A549 (cell line): ENCODE measurements around the gene NOTCH3. TPM values are rescaled to one million over a fixed set of nuclear protein-coding genes. Genes with fewer than 3 reads are reported as not detected.
A peak's percentile ranks its signal among the peaks of the same experiment; 100 is the strongest.

Experiments used
- ATAC-seq, 2 experiments: fragments of 200-7000 bp in 1 of 2; fragments of >200 bp in 1 of 2; cut with Nextera tagmentation in 1 of 2; cut with Tn5 transposase in 1 of 2; 3 replicates each; pipeline versions ENCODE4 v1.8.0 to v1.9.1; 2018 to 2020; ENCODE audit warnings: mild to moderate bottlenecking in 1 of 2, moderate library complexity in 1 of 2
- CTCF ChIA-PET: fragments of 300-600 bp; sonication (Branson Sonifier 250); formaldehyde crosslinking; extraction: SDS; loops from one replicate; lab custom pipeline; 2021; ENCODE audit warnings: antibody characterized with exemption, inconsistent platforms; lab: Yijun Ruan, JAX
- POLR2A ChIA-PET: fragments of 350-600 bp; formaldehyde crosslinking; extraction: SDS; loops from one replicate; lab custom pipeline; 2021; ENCODE audit warnings: antibody characterized with exemption, inconsistent platforms; lab: Yijun Ruan, JAX
- DNase-seq, 2 experiments: peaks; one replicate each; pipeline versions ENCODE4 v3.0.0 to v3.0.0-alpha.2; 2011 to 2016; ENCODE audit warnings: low read depth in 1 of 2, low spot score in 1 of 2
- FAIRE-seq: peaks from 2 replicates; lab custom pipeline; 2011; peaks lifted over from hg19 to GRCh38; lab: Jason Lieb, UNC
- H3K27ac ChIP-seq, 2 experiments: fragments of >200 bp; sonication (Bioruptor Twin); formaldehyde crosslinking; 3 replicates each; pipeline ENCODE4 v1.5.1; 2016 to 2017
- H3K4me1 ChIP-seq: fragments of >200 bp; sonication (Bioruptor Twin); formaldehyde crosslinking; 3 replicates; pipeline ENCODE4 v1.6.1; 2016
- H3K4me2 ChIP-seq: fragments of >200 bp; sonication (Bioruptor Twin); formaldehyde crosslinking; 3 replicates; pipeline ENCODE4 v1.6.1; 2016
- H3K4me3 ChIP-seq: fragments of >200 bp; sonication (Bioruptor Twin); formaldehyde crosslinking; 3 replicates; pipeline ENCODE4 v1.5.1; 2016
- H3K9me3 ChIP-seq: fragments of >200 bp; sonication (Bioruptor Twin); formaldehyde crosslinking; 3 replicates; pipeline ENCODE4 v1.6.1; 2016
- CBX2 ChIP-seq: fragments of 200-600 bp; sonication (generic); IDR thresholded peaks from 2 replicates; pipeline ENCODE4 v1.6.1; 2016; ENCODE audit warnings: low read depth, mild to moderate bottlenecking, borderline replicate concordance
- CBX8 ChIP-seq: fragments of 200-600 bp; sonication (generic); IDR thresholded peaks from 2 replicates; pipeline ENCODE4 v1.6.1; 2016
- CHD2 ChIP-seq: fragments of 150-350 bp; IDR thresholded peaks from 2 replicates; pipeline ENCODE4 v1.6.1; 2014; ENCODE audit warnings: low read length; ENCODE audit not compliant: partially characterized antibody
- CHD4 ChIP-seq: fragments of 200-600 bp; sonication (generic); IDR thresholded peaks from 2 replicates; pipeline ENCODE4 v1.6.1; 2016; ENCODE audit warnings: antibody characterized with exemption, mild to moderate bottlenecking, borderline replicate concordance
- EHMT2 ChIP-seq: fragments of 200-600 bp; sonication (generic); IDR thresholded peaks from 2 replicates; pipeline ENCODE4 v1.6.1; 2016; ENCODE audit warnings: antibody characterized with exemption, low read depth, mild to moderate bottlenecking, moderate library complexity
- EP300 ChIP-seq, 2 experiments: fragments of >200 bp; sonication (Bioruptor Twin); formaldehyde crosslinking; IDR thresholded peaks; 2 replicates in 1 of 2; 3 replicates in 1 of 2; pipeline ENCODE4 v1.6.1; 2016 to 2017
- ESRRA ChIP-seq: fragments of 150-350 bp; IDR thresholded peaks from 2 replicates; pipeline ENCODE4 v1.6.1; 2014; ENCODE audit warnings: mild to moderate bottlenecking, low read length, borderline replicate concordance
- FOSL2 ChIP-seq, 2 experiments: fragments of 450-650 bp in 1 of 2; fragments of >200 bp in 1 of 2; sonication (Bioruptor Twin) in 1 of 2; formaldehyde crosslinking; IDR thresholded peaks; 2 replicates each; pipeline versions ENCODE4 v1.5.0 to v1.6.1; 2016 to 2020; ENCODE audit warnings: mild to moderate bottlenecking in 1 of 2, moderate library complexity in 1 of 2
- HOXA7 ChIP-seq: fragments of 250-450 bp; sonication (Bioruptor Pico); IDR thresholded peaks from 2 replicates; pipeline ENCODE4 v1.5.0; 2020; ENCODE audit warnings: mild to moderate bottlenecking, moderate library complexity
- HOXB13 ChIP-seq: fragments of 250-450 bp; sonication (Bioruptor Pico); IDR thresholded peaks from 2 replicates; pipeline ENCODE4 v1.5.0; 2020; ENCODE audit warnings: low read depth, mild to moderate bottlenecking, moderate library complexity
- JUNB ChIP-seq: fragments of >200 bp; sonication (Bioruptor Twin); formaldehyde crosslinking; IDR thresholded peaks from 2 replicates; pipeline ENCODE4 v1.6.1; 2016
- NR3C1 ChIP-seq: fragments of >200 bp; sonication (Bioruptor Twin); formaldehyde crosslinking; IDR thresholded peaks from 3 replicates; pipeline ENCODE4 v1.6.1; 2017
- RFX5 ChIP-seq: fragments of 450-650 bp; IDR thresholded peaks from 2 replicates; pipeline ENCODE4 v1.7.1; 2014; ENCODE audit warnings: antibody characterized with exemption, mild to moderate bottlenecking, moderate library complexity
- RNF2 ChIP-seq: fragments of 200-600 bp; sonication (generic); IDR thresholded peaks from 2 replicates; pipeline ENCODE4 v1.6.1; 2016; ENCODE audit warnings: low read depth, mild to moderate bottlenecking, antibody characterized with exemption, moderate library complexity, borderline replicate concordance
- SREBF2 ChIP-seq: fragments of 450-650 bp; IDR thresholded peaks from 2 replicates; pipeline ENCODE4 v1.6.1; 2014; ENCODE audit warnings: mild to moderate bottlenecking, moderate library complexity
- ZFP36 ChIP-seq: fragments of 450-650 bp; IDR thresholded peaks from 2 replicates; pipeline ENCODE4 v1.6.1; 2014; ENCODE audit warnings: borderline replicate concordance; ENCODE audit not compliant: partially characterized antibody
- WGBS: methylation state at CpG from one replicate; pipeline ENCODE4 v1.1.6; 2017; ENCODE audit errors: missing lambda C conversion rate; 5-methylcytosine and 5-hydroxymethylcytosine counted together
- polyA plus RNA-seq, 4 experiments: library from polyadenylated mRNA; depleted of rRNA in 3 of 4; stranded (reverse); fragments of >200 nt; fragmentation: RNase III in 1 of 4; extraction: RNeasy Plus Mini Kit Qiagen cat#74134 plus additional on column Dnase treatment in 1 of 4; gene quantifications; 2 replicates in 3 of 4; 3 replicates in 1 of 4; pipeline ENCODE4 v1.2.3, GENCODE V29; 2011 to 2017
- TF ChIP-seq, protein P1 (sequence below): fragments of 150-350 bp; IDR thresholded peaks from 2 replicates; pipeline ENCODE4 v1.6.1; 2014; ENCODE audit warnings: low read depth, mild to moderate bottlenecking, low read length
- TF ChIP-seq, protein P2 (sequence below): fragments of >200 bp; sonication (Bioruptor Twin); formaldehyde crosslinking; IDR thresholded peaks from 3 replicates; pipeline ENCODE4 v1.6.1; 2016
- TF ChIP-seq, protein P3 (sequence below): IDR thresholded peaks from 2 replicates; pipeline ENCODE4 v1.6.1; 2012

NOTCH3 gene
- polyA plus RNA-seq, 2 of the 4 experiments (the other 2 are of a cell fraction), result 9.5 to 14.7 TPM

DNA sequence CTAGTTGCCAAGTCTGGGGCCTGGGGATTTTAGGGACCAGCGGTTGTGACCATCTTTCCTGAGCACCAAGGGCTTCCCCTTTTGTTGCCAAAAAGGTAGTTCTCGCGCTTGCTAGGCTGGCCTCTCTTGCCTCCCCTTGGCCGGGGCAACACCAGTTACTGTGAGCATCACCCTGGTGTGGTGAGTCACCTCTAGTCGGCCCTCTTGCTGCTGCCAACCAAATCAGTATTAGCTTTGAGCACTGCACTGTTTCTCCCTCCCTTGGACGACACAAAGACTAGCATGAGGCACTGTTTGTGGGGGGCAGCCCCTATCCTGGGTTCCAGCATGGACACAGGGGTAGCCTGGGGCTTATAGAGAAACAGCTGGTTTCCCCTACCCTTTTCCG, 86.6 kb downstream of the NOTCH3 start:
- POLR2A ChIA-PET, result no interaction called here
- FAIRE-seq (no peak), ATAC-seq (peak; percentile 34 to 46; a peak in 3 of 6 replicates), DNase-seq (no peak)
- Histone ChIP-seq H3K27ac (no peak overlapping the region), H3K9me3 (no peaks in the 10 kb centered on the region), H3K4me3 (no peak overlapping the region), H3K4me2 (no peak overlapping the region), H3K4me1 (no peaks in the 10 kb centered on the region)
- TF ChIP-seq FOSL2 (IDR thresholded peaks at IDR 0.05) (no peak), FOSL2 (CRISPR knock-in tag; IDR thresholded peaks at IDR 0.05) (peak; percentile 24; the same call in 1 of the 2 replicates), CBX2 (no peak)
- WGBS, result 78% methylated on average over 7 of the region's 7 CpGs
- CTCF ChIA-PET, result interaction anchor here (0.6 kb wide), 1 partner anchor 22 kb away, joined by 3 read pairs; no protein-coding TSS in a partner anchor

DNA sequence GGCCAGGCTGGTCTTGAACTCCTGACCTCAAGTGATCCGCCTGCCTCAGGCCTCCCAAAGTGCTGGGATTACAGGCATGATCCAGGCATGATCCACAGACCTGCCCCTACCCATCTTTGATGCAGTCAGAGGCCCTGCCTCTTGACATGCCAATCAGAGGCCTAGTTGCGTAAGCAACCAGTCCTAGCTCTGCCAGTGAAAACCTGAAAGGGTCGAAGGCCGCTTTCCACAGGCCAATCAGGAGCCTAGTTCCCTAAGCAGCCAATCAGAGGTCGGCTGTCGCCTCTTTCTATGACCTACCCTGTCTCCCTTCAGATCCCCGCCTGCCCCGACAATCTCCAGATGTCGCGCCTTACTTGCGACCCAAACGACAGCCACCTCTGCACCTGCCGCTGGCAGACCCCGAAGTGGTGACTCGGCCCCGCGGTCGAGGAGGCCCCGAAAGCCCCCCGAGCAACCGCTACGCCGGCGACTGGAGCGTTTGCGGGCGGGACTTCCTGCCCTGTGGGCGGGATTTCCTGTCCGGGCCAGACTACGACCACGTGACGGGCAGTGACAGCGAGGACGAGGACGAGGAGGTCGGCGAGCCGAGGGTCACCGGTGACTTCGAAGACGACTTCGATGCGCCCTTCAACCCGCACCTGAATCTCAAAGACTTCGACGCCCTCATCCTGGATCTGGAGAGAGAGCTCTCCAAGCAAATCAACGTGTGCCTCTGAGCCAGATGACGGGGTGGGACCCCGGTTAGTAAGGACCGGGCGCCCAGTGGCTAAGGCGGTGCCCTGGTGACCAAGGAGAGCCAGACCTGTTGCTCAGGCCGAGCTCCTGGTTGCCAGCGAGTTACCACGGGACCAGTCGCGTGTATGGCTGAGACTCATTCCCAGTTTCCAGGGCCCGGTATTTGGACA, 87.3 kb downstream of the NOTCH3 start:
- no peaks in the 10 kb centered on the region for H3K9me3 ChIP-seq
- POLR2A ChIA-PET, result interaction anchor here (0.9 kb wide), 1 partner anchor 12 kb away, joined by 4 read pairs; a partner anchor contains a TSS
- TF ChIP-seq ZFP36 (no peak), SREBF2 (no peak), RNF2 (no peak), CHD2 (no peak)
- ATAC-seq, result no peak; a peak in 1 of 6 replicates
- no peaks in the 10 kb centered on the region; the same call in 2 of the 3 replicates for H3K4me1 ChIP-seq
- CTCF ChIA-PET, result interaction anchor here (0.6 kb wide), 2 partner anchors 21 to 337 kb away, joined by 3 read pairs; no protein-coding TSS in a partner anchor
- peak in 1 of 2 experiments; percentile 46 for DNase-seq
- no peak overlapping the region for H3K4me2 ChIP-seq
- no peak overlapping the region for H3K27ac ChIP-seq
- WGBS, result 96% methylated on average over 33 of the region's 58 CpGs
- no peak for FAIRE-seq
- H3K4me3 ChIP-seq, result no peak overlapping the region

DNA sequence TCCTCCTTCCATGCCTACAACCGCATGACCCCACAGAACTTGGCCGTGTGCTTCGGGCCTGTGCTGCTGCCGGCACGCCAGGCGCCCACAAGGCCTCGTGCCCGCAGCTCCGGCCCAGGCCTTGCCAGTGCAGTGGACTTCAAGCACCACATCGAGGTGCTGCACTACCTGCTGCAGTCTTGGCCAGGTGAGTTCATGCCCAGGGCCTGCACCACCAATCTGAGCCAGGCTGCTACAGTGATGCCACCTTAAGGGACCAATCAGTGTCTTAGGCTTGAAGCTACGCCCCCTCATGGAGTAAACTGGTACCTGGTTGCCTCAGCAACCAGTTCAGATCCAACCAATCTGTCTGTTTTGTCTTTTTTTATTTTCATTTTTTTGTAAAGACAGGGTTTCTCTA, 88.4 kb downstream of the NOTCH3 start:
- WGBS, result 84% methylated on average over 11 of the region's 11 CpGs
- no peak overlapping the region for H3K4me3 ChIP-seq
- DNase-seq (peak in 1 of 2 experiments; percentile 34), ATAC-seq (no peak), FAIRE-seq (no peak)
- H3K27ac ChIP-seq, result no peak overlapping the region
- CTCF ChIA-PET, result interaction anchor here (0.7 kb wide), 1 partner anchor 37 kb away, joined by 3 read pairs; no protein-coding TSS in a partner anchor
- no peaks in the 10 kb centered on the region for H3K9me3 ChIP-seq
- POLR2A ChIA-PET, result interaction anchor here (0.9 kb wide), 1 partner anchor 13 kb away, joined by 4 read pairs; a partner anchor contains a TSS
- H3K4me1 ChIP-seq, result no peaks in the 10 kb centered on the region; the same call in 2 of the 3 replicates
- no peak overlapping the region for H3K4me2 ChIP-seq
- TF ChIP-seq RFX5 (no peak), EHMT2 (no peak)

DNA sequence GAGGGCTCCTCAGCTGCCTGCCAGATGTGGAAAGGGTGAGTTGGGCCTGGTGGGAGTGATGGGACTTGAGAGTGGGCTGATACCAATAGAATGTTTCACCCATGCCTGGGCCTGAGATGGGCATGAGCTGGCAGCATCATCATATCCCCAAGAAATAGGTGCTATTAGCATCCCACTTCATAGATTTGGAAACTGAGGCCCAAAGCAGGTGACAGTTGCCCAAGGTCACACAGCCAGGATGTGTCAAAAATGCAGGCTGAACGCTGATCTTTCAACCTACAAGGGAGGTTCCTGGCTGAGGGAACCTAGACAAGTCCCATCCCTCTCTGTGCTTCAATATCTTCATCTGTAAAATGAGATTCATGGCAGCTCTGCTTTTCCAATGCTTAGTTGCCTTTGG, 89.0 kb downstream of the NOTCH3 start:
- ChIA-PET POLR2A (no interaction called here), CTCF (interaction anchor here (1.7 kb wide), 1 partner anchor 20 kb away, joined by 5 read pairs; no protein-coding TSS in a partner anchor)
- DNase-seq (no peak), ATAC-seq (no peak), FAIRE-seq (no peak)
- H3K9me3 ChIP-seq, result no peaks in the 10 kb centered on the region
- peaks cover under 1% of the 10 kb centered on the region; the same call in 1 of the 3 replicates for H3K4me1 ChIP-seq
- WGBS, result 83% methylated on average over 1 of the region's 1 CpG
- no peak overlapping the region for H3K27ac ChIP-seq
- TF ChIP-seq, protein P1, sequence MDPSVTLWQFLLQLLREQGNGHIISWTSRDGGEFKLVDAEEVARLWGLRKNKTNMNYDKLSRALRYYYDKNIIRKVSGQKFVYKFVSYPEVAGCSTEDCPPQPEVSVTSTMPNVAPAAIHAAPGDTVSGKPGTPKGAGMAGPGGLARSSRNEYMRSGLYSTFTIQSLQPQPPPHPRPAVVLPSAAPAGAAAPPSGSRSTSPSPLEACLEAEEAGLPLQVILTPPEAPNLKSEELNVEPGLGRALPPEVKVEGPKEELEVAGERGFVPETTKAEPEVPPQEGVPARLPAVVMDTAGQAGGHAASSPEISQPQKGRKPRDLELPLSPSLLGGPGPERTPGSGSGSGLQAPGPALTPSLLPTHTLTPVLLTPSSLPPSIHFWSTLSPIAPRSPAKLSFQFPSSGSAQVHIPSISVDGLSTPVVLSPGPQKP, result no peak
- TF ChIP-seq ESRRA (no peak), CHD4 (no peak), CBX8 (no peak), NR3C1 (no peak), JUNB (no peak), EP300 (IDR thresholded peaks at IDR 0.05) (no peak), HOXB13 (CRISPR knock-in tag) (no peak), HOXA7 (CRISPR knock-in tag) (no peak)
- TF ChIP-seq, protein P2, sequence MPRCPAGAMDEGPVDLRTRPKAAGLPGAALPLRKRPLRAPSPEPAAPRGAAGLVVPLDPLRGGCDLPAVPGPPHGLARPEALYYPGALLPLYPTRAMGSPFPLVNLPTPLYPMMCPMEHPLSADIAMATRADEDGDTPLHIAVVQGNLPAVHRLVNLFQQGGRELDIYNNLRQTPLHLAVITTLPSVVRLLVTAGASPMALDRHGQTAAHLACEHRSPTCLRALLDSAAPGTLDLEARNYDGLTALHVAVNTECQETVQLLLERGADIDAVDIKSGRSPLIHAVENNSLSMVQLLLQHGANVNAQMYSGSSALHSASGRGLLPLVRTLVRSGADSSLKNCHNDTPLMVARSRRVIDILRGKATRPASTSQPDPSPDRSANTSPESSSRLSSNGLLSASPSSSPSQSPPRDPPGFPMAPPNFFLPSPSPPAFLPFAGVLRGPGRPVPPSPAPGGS, result no peak
- TF ChIP-seq, protein P3, sequence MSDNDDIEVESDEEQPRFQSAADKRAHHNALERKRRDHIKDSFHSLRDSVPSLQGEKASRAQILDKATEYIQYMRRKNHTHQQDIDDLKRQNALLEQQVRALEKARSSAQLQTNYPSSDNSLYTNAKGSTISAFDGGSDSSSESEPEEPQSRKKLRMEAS, result no peak
- H3K4me3 ChIP-seq, result no peak overlapping the region
- no peak overlapping the region for H3K4me2 ChIP-seq
